Neuronal stem cell (in vitro differentiated cells): ENCODE results near the gene MKS1.

Source experiments
- DNase-seq: peaks from one replicate; pipeline ENCODE4 v3.0.0-alpha.2; 2013; ENCODE audit warnings: low spot score
- H2AFZ ChIP-seq: one replicate; pipeline ENCODE4 v1.6.1; 2013; ENCODE audit warnings: mild to moderate bottlenecking, low read length, inconsistent platforms
- H2AK5ac ChIP-seq: 2 replicates; pipeline ENCODE4 v1.6.1; 2013; ENCODE audit warnings: low read depth, mild to moderate bottlenecking, inconsistent platforms, low read length, moderate library complexity, mixed read lengths
- H2BK120ac ChIP-seq: 2 replicates; pipeline ENCODE4 v1.6.1; 2013; ENCODE audit warnings: low read depth, mild to moderate bottlenecking, inconsistent platforms, low read length, moderate library complexity, mixed read lengths
- H2BK12ac ChIP-seq: one replicate; pipeline ENCODE4 v1.6.1; 2013; ENCODE audit warnings: low read length, inconsistent platforms
- H2BK15ac ChIP-seq: 2 replicates; pipeline ENCODE4 v1.6.1; 2013; ENCODE audit warnings: mild to moderate bottlenecking, low read length, inconsistent platforms, mixed read lengths
- H2BK5ac ChIP-seq: one replicate; pipeline ENCODE4 v1.6.1; 2013; ENCODE audit warnings: inconsistent platforms, mild to moderate bottlenecking, low read length, moderate library complexity
- H3K14ac ChIP-seq: one replicate; pipeline ENCODE4 v1.6.1; 2013; ENCODE audit warnings: low read length, inconsistent platforms
- H3K18ac ChIP-seq: 2 replicates; pipeline ENCODE4 v1.6.1; 2013; ENCODE audit warnings: low read length, inconsistent platforms
- H3K23ac ChIP-seq: 2 replicates; pipeline ENCODE4 v1.6.1; 2013; ENCODE audit warnings: low read depth, mild to moderate bottlenecking, mixed read lengths, low read length, inconsistent platforms; ENCODE audit not compliant: poor library complexity
- H3K27ac ChIP-seq: replicated peaks from 3 replicates; pipeline ENCODE4 v1.5.1; 2013; ENCODE audit warnings: low read length, inconsistent platforms
- H3K27me3 ChIP-seq, 3 experiments: 2 replicates each; pipeline ENCODE4 v1.6.1; 2013; ENCODE audit warnings: low read length in 3 of 3, mild to moderate bottlenecking in 2 of 3, inconsistent platforms in 1 of 3, low read depth in 1 of 3, mixed read lengths in 1 of 3, moderate library complexity in 1 of 3; ENCODE audit not compliant: control insufficient read depth in 3 of 3, insufficient read depth in 3 of 3
- H3K36me3 ChIP-seq, 2 donors: replicated peaks in 1 of 2; 2 replicates each; pipeline ENCODE4 v1.6.1; 2013; ENCODE audit warnings: low read length in 2 of 2; ENCODE audit not compliant: control insufficient read depth in 2 of 2, insufficient read depth in 2 of 2
- H3K4ac ChIP-seq: 2 replicates; pipeline ENCODE4 v1.6.1; 2013; ENCODE audit warnings: inconsistent platforms, mild to moderate bottlenecking, low read length, moderate library complexity
- H3K4me1 ChIP-seq, 2 donors: 1 replicate in 1 of 2; 2 replicates in 1 of 2; pipeline ENCODE4 v1.6.1; 2013; ENCODE audit warnings: low read length in 2 of 2, low read depth in 1 of 2; ENCODE audit not compliant: control insufficient read depth in 2 of 2, insufficient read depth in 1 of 2
- H3K4me2 ChIP-seq: one replicate; pipeline ENCODE4 v1.6.1; 2013; ENCODE audit warnings: mild to moderate bottlenecking, low read length, inconsistent platforms; ENCODE audit not compliant: insufficient read depth, poor library complexity, severe bottlenecking
- H3K4me3 ChIP-seq, 2 donors: 2 replicates each; pipeline ENCODE4 v1.5.1; 2013; ENCODE audit warnings: low read length in 2 of 2, mild to moderate bottlenecking in 2 of 2, inconsistent platforms in 1 of 2, moderate library complexity in 1 of 2
- H3K79me1 ChIP-seq: one replicate; pipeline ENCODE4 v1.6.1; 2013; ENCODE audit warnings: low read depth, mild to moderate bottlenecking, inconsistent platforms, low read length, moderate library complexity
- H3K9ac ChIP-seq: one replicate; pipeline ENCODE4 v1.6.1; 2013; ENCODE audit warnings: mild to moderate bottlenecking, low read depth, low read length, inconsistent platforms; ENCODE audit not compliant: poor library complexity
- H3K9me3 ChIP-seq, 2 donors: replicated peaks in 1 of 2; 2 replicates each; pipeline versions ENCODE3 to v1.6.1; 2013; ENCODE audit warnings: low read length in 2 of 2, mild to moderate bottlenecking in 2 of 2, inconsistent platforms in 1 of 2, low read depth in 1 of 2, mixed read lengths in 1 of 2, moderate library complexity in 1 of 2; ENCODE audit not compliant: control insufficient read depth in 2 of 2, insufficient read depth in 1 of 2
- H4K8ac ChIP-seq: one replicate; pipeline ENCODE4 v1.6.1; 2013; ENCODE audit warnings: low read depth, mild to moderate bottlenecking, inconsistent platforms, low read length, moderate library complexity
- H4K91ac ChIP-seq: one replicate; pipeline ENCODE4 v1.6.1; 2013; ENCODE audit warnings: low read length, low read depth, mild to moderate bottlenecking, inconsistent platforms; ENCODE audit not compliant: poor library complexity
- WGBS, 2 donors: extraction: QIAGEN DNeasy Blood & Tissue Kit; methylation state at CpG; one replicate each; pipeline ENCODE4 v1.1.7; 2013; ENCODE audit warnings: missing lambda C conversion rate in 2 of 2, mixed read lengths in 1 of 2; ENCODE audit not compliant: insufficient read length in 2 of 2, insufficient replicate concordance in 1 of 2; ENCODE audit errors: extremely low coverage in 2 of 2; 5-methylcytosine and 5-hydroxymethylcytosine counted together

The MKS1 gene

GRCh38 chr17:58265902-58266875, 47.1 kb upstream of the MKS1 start:
- Histone ChIP-seq H4K91ac (no peak overlapping the region), H3K27me3 (peaks cover 0 to 64% (median 0%) of the 10 kb centered on the region in 3 experiments), H3K4ac (no peak overlapping the region), H3K4me1 (no peaks in the 10 kb centered on the region), H3K27ac (no peak overlapping the region), H3K4me2 (no peak overlapping the region), H2BK120ac (no peak overlapping the region), H3K18ac (no peak overlapping the region), H3K23ac (no peak overlapping the region), H2BK5ac (no peak overlapping the region), H3K14ac (no peak overlapping the region), H3K9me3 (no peaks in the 10 kb centered on the region), H4K8ac (no peak overlapping the region), H2BK12ac (no peak overlapping the region), H3K4me3 (no peak overlapping the region), H3K9ac (peak overlapping the region; percentile 35), H3K79me1 (no peaks in the 10 kb centered on the region), H2AK5ac (no peak overlapping the region), H2BK15ac (no peak overlapping the region), H2AFZ (no peak overlapping the region), H3K36me3 (no peaks in the 10 kb centered on the region)
- DNase-seq: no peak
- WGBS, 2 donors: no CpG with 5 or more reads among the region's 7 CpGs

- Histone ChIP-seq H2BK5ac (no peak overlapping the region), H4K8ac (no peak overlapping the region), H2AFZ (no peak overlapping the region), H3K27me3 (peaks cover 0 to 60% (median 0%) of the 10 kb centered on the region in 3 experiments), H3K79me1 (no peaks in the 10 kb centered on the region), H3K36me3 (no peaks in the 10 kb centered on the region), H3K9me3 (no peaks in the 10 kb centered on the region), H4K91ac (no peak overlapping the region), H2AK5ac (no peak overlapping the region), H3K14ac (no peak overlapping the region), H2BK12ac (no peak overlapping the region), H3K4me1 (no peaks in the 10 kb centered on the region), H3K27ac (no peak overlapping the region), H3K23ac (no peak overlapping the region), H3K18ac (no peak overlapping the region), H3K4me3 (no peak overlapping the region), H2BK15ac (no peak overlapping the region), H2BK120ac (no peak overlapping the region), H3K4ac (no peak overlapping the region), H3K9ac (no peak overlapping the region), H3K4me2 (no peak overlapping the region)
- no peak for DNase-seq
- WGBS, 2 donors: no CpG with 5 or more reads among the region's 4 CpGs
Observed at GRCh38 chr17:58265271-58265670, 46.2 kb upstream of the MKS1 start.

- no peak overlapping the region for H4K91ac ChIP-seq
- no peak overlapping the region for H3K14ac ChIP-seq
- H2BK120ac ChIP-seq: no peak overlapping the region
- no peak overlapping the region for H3K18ac ChIP-seq
- no peak overlapping the region for H2AK5ac ChIP-seq
- DNase-seq: no peak
- H3K79me1 ChIP-seq: no peaks in the 10 kb centered on the region
- H4K8ac ChIP-seq: no peak overlapping the region
- no peaks in the 10 kb centered on the region for H3K36me3 ChIP-seq
- H2BK12ac ChIP-seq: no peak overlapping the region
- H2BK15ac ChIP-seq: no peak overlapping the region
- H2BK5ac ChIP-seq: no peak overlapping the region
- H3K27ac ChIP-seq: no peak overlapping the region
- H3K4me1 ChIP-seq: no peaks in the 10 kb centered on the region
- no peaks in the 10 kb centered on the region for H3K9me3 ChIP-seq
- H3K4me3 ChIP-seq: no peak overlapping the region
- H3K27me3 ChIP-seq: peaks cover 0 to 54% (median 0%) of the 10 kb centered on the region in 3 experiments
- H3K4ac ChIP-seq: no peak overlapping the region
- H3K4me2 ChIP-seq: no peak overlapping the region
- H2AFZ ChIP-seq: no peak overlapping the region
- H3K9ac ChIP-seq: no peak overlapping the region
- no peak overlapping the region for H3K23ac ChIP-seq
- no CpG with 5 or more reads among the region's 6 CpGs for WGBS, 2 donors
Observed at GRCh38 chr17:58264407-58265103, 45.5 kb upstream of the MKS1 start.

GRCh38 chr17:58263773-58264172, 44.7 kb upstream of the MKS1 start:
- H2BK120ac ChIP-seq: no peak overlapping the region
- no peak overlapping the region for H3K18ac ChIP-seq
- H3K79me1 ChIP-seq: no peaks in the 10 kb centered on the region
- H4K91ac ChIP-seq: no peak overlapping the region
- H2BK5ac ChIP-seq: no peak overlapping the region
- H3K4me1 ChIP-seq: no peaks in the 10 kb centered on the region
- no peaks in the 10 kb centered on the region for H3K36me3 ChIP-seq
- H2AFZ ChIP-seq: no peak overlapping the region
- no peak overlapping the region for H3K9ac ChIP-seq
- no peak overlapping the region for H3K4me2 ChIP-seq
- no peak overlapping the region for H3K4ac ChIP-seq
- H3K9me3 ChIP-seq: no peaks in the 10 kb centered on the region
- no peak overlapping the region for H3K23ac ChIP-seq
- peaks cover 0 to 49% (median 0%) of the 10 kb centered on the region in 3 experiments for H3K27me3 ChIP-seq
- no peak overlapping the region for H2AK5ac ChIP-seq
- H2BK12ac ChIP-seq: no peak overlapping the region
- no peak overlapping the region for H3K27ac ChIP-seq
- no peak overlapping the region for H3K14ac ChIP-seq
- WGBS, 2 donors: no CpG with 5 or more reads among the region's 1 CpG
- H3K4me3 ChIP-seq: no peak overlapping the region
- no peak for DNase-seq
- no peak overlapping the region for H2BK15ac ChIP-seq
- H4K8ac ChIP-seq: no peak overlapping the region
